ENCODE measurements around the gene AP2A1.

The AP2A1 gene

GRCh38 chr19:49853852-49854377 lies 87.1 kb downstream of the AP2A1 start:
- Histone ChIP-seq H4K5ac (ENCODE audit: low read length) (no peak overlapping the region), H3K36me3 (ENCODE audit: control insufficient read depth, insufficient read depth, low read length) (peaks cover 10% of the 10 kb centered on the region), H3K9ac (ENCODE audit: low read length) (peak overlapping the region; percentile 44), H3K79me2 (ENCODE audit: control insufficient read depth, insufficient read depth, low read length) (peaks cover 23% of the 10 kb centered on the region), H3K27me3 (ENCODE audit: insufficient read depth, low read length, poor library complexity) (no peaks in the 10 kb centered on the region), H3K27ac (ENCODE audit: low read depth, low read length) (no peak overlapping the region), H3K4ac (ENCODE audit: low read depth, low read length) (no peak overlapping the region), H3K56ac (ENCODE audit: low read length) (peak overlapping the region; percentile 60), H3K4me2 (ENCODE audit: low read length) (no peak overlapping the region), H3K4me1 (ENCODE audit: control insufficient read depth, low read depth, low read length) (peaks cover 8% of the 10 kb centered on the region), H3K4me3 (ENCODE audit: low read length) (no peak overlapping the region), H2AK5ac (ENCODE audit: low read length) (no peak overlapping the region), H4K8ac (ENCODE audit: low read depth, low read length) (no peak overlapping the region), H3K18ac (ENCODE audit: low read length) (no peak overlapping the region), H3K23ac (ENCODE audit: low read length) (no peak overlapping the region), H2BK15ac (replicated peaks; ENCODE audit: low read depth) (no peak overlapping the region), H2BK5ac (ENCODE audit: low read length) (no peak overlapping the region), H3K79me1 (ENCODE audit: low read length) (peaks cover 27% of the 10 kb centered on the region), H2BK120ac (ENCODE audit: low read depth, low read length) (no peak overlapping the region)
- WGBS (ENCODE audit: extremely low coverage, insufficient coverage, low lambda C conversion rate) = no CpG with 5 or more reads among the region's 10 CpGs
- no peak for DNase-seq

- DNase-seq = no peak
- Histone ChIP-seq H2BK120ac (ENCODE audit: low read depth, low read length) (no peak overlapping the region), H3K4me1 (ENCODE audit: control insufficient read depth, low read depth, low read length) (peaks cover 8% of the 10 kb centered on the region), H3K79me1 (ENCODE audit: low read length) (peaks cover 23% of the 10 kb centered on the region), H3K18ac (ENCODE audit: low read length) (no peak overlapping the region), H3K4me3 (ENCODE audit: low read length) (no peak overlapping the region), H2AK5ac (ENCODE audit: low read length) (no peak overlapping the region), H3K4ac (ENCODE audit: low read depth, low read length) (no peak overlapping the region), H3K27me3 (ENCODE audit: insufficient read depth, low read length, poor library complexity) (no peaks in the 10 kb centered on the region), H3K56ac (ENCODE audit: low read length) (peak overlapping the region; percentile 15), H2BK15ac (replicated peaks; ENCODE audit: low read depth) (no peak overlapping the region), H3K79me2 (ENCODE audit: control insufficient read depth, insufficient read depth, low read length) (peaks cover 23% of the 10 kb centered on the region), H4K8ac (ENCODE audit: low read depth, low read length) (no peak overlapping the region), H3K4me2 (ENCODE audit: low read length) (no peak overlapping the region), H2BK5ac (ENCODE audit: low read length) (no peak overlapping the region), H3K9ac (ENCODE audit: low read length) (no peak overlapping the region), H4K5ac (ENCODE audit: low read length) (no peak overlapping the region), H3K27ac (ENCODE audit: low read depth, low read length) (no peak overlapping the region), H3K36me3 (ENCODE audit: control insufficient read depth, insufficient read depth, low read length) (peaks cover 13% of the 10 kb centered on the region), H3K23ac (ENCODE audit: low read length) (no peak overlapping the region)
- no CpG with 5 or more reads among the region's 39 CpGs for WGBS (ENCODE audit: extremely low coverage, insufficient coverage, low lambda C conversion rate)
Observed at GRCh38 chr19:49854378-49855263, 87.8 kb downstream of the AP2A1 start.

DNA sequence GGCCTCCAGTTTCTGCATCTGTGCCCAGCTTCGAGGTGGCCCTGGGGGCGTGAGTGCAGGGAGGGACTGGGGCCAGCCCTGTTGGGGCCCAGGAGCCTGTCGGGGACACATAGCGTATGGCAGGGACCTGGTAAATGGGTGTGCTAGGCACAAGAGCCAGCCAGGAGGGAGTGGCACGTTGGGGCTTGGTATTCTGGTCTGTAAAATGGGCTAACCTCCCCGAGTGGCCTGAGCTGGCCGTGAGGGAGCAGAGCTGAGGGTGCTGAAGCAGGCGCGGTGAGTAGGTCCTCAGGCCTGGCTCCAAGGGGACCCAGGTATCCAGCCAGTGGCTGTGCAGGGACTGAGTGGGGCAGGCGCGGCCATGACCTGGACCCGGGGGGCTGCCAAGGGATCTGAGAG lies 88.5 kb downstream of the AP2A1 start:
- Histone ChIP-seq H3K4me2 (ENCODE audit: low read length) (no peak overlapping the region), H3K23ac (ENCODE audit: low read length) (no peak overlapping the region), H4K8ac (ENCODE audit: low read depth, low read length) (no peak overlapping the region), H3K18ac (ENCODE audit: low read length) (no peak overlapping the region), H3K9ac (ENCODE audit: low read length) (no peak overlapping the region), H2BK5ac (ENCODE audit: low read length) (no peak overlapping the region), H4K5ac (ENCODE audit: low read length) (no peak overlapping the region), H3K4me3 (ENCODE audit: low read length) (no peak overlapping the region), H3K79me2 (ENCODE audit: control insufficient read depth, insufficient read depth, low read length) (peaks cover 23% of the 10 kb centered on the region), H3K27ac (ENCODE audit: low read depth, low read length) (no peak overlapping the region), H3K4me1 (ENCODE audit: control insufficient read depth, low read depth, low read length) (peaks cover 8% of the 10 kb centered on the region), H3K4ac (ENCODE audit: low read depth, low read length) (no peak overlapping the region), H2BK15ac (replicated peaks; ENCODE audit: low read depth) (no peak overlapping the region), H3K56ac (ENCODE audit: low read length) (no peak overlapping the region), H3K79me1 (ENCODE audit: low read length) (peaks cover 21% of the 10 kb centered on the region), H2AK5ac (ENCODE audit: low read length) (no peak overlapping the region), H3K36me3 (ENCODE audit: control insufficient read depth, insufficient read depth, low read length) (peaks cover 15% of the 10 kb centered on the region), H3K27me3 (ENCODE audit: insufficient read depth, low read length, poor library complexity) (no peaks in the 10 kb centered on the region), H2BK120ac (ENCODE audit: low read depth, low read length) (no peak overlapping the region)
- WGBS (ENCODE audit: extremely low coverage, insufficient coverage, low lambda C conversion rate) = no CpG with 5 or more reads among the region's 12 CpGs
- DNase-seq = no peak

DNA sequence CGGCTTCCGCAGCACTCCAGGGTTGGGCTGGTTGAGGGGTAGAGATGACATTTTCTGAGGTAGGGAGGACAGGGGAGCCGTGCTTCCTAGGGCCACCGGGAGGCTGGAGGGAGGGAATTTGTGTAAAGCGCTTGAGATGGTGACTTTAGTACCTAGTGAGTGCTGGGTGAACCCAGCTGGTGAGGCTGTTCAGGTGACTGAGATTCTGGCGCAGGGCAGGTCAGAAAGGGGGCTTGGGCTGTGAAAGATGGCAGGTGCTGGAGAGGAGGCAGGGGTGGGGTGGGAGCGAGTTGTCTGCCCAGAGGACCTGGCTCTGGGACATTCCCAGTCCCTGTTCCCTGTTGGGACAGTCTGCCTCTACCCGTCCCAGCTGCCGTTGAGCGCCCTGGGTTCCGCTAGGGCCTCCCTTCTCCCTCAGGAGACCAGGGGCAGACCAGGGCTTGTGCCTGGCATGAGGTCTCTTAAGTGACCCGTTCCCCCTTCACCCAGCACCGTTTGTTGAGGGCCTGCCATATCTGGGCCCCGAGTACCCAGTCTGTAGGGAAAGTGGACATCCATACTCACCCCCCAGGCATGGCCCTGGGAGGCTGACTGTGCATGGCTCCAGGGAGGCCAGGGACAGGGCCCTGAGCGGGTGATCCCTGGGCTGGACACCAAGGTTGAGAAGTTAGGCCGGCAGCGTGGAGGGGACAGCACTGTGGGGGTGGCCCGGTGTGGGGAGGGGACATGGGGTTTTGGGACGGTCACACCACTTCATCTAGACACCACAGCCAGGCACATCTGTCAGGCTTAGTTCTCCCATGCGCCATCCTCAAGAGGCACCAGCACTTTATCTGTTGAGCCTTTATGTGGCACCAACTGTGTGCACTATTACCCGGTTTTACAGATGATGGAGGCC lies 89.1 kb downstream of the AP2A1 start:
- Histone ChIP-seq H3K4me1 (ENCODE audit: control insufficient read depth, low read depth, low read length) (peaks cover 8% of the 10 kb centered on the region), H3K27ac (ENCODE audit: low read depth, low read length) (no peak overlapping the region), H3K79me2 (ENCODE audit: control insufficient read depth, insufficient read depth, low read length) (peaks cover 23% of the 10 kb centered on the region), H3K18ac (ENCODE audit: low read length) (no peak overlapping the region), H3K56ac (ENCODE audit: low read length) (no peak overlapping the region), H2BK15ac (replicated peaks; ENCODE audit: low read depth) (no peak overlapping the region), H4K5ac (ENCODE audit: low read length) (no peak overlapping the region), H3K4me3 (ENCODE audit: low read length) (no peak overlapping the region), H2BK5ac (ENCODE audit: low read length) (no peak overlapping the region), H2AK5ac (ENCODE audit: low read length) (no peak overlapping the region), H3K27me3 (ENCODE audit: insufficient read depth, low read length, poor library complexity) (no peaks in the 10 kb centered on the region), H3K4me2 (ENCODE audit: low read length) (no peak overlapping the region), H3K9ac (ENCODE audit: low read length) (no peak overlapping the region), H2BK120ac (ENCODE audit: low read depth, low read length) (no peak overlapping the region), H3K4ac (ENCODE audit: low read depth, low read length) (no peak overlapping the region), H3K36me3 (ENCODE audit: control insufficient read depth, insufficient read depth, low read length) (peaks cover 19% of the 10 kb centered on the region), H3K23ac (ENCODE audit: low read length) (no peak overlapping the region), H3K79me1 (ENCODE audit: low read length) (peaks cover 21% of the 10 kb centered on the region), H4K8ac (ENCODE audit: low read depth, low read length) (no peak overlapping the region)
- DNase-seq = no peak
- WGBS (ENCODE audit: extremely low coverage, insufficient coverage, low lambda C conversion rate) = no CpG with 5 or more reads among the region's 21 CpGs

DNA sequence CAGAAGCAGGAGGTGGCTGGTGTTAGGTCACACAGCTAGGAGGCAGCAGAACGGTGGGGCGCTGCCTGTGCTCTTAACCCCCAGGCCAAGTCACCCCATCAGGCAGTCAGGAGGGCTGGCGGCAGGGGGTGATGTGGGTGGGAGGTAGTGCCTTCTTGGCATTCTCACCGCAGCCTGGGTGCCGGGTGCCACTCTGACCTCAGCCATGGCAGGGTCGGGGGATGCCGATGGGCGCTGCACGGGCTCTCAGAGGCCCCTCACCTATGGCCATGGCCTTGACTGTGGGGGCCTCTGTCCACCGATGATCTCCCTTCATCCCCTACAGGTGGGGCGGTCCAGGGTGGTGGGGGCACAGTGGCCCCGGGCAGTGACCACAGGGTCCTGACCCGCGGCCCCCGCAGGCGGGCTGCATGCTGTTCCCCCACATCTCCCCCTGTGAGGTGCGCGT lies 89.8 kb downstream of the AP2A1 start:
- no peak overlapping the region for H3K23ac ChIP-seq (ENCODE audit: low read length)
- H2BK15ac ChIP-seq (replicated peaks; ENCODE audit: low read depth) = no peak overlapping the region
- H3K18ac ChIP-seq (ENCODE audit: low read length) = no peak overlapping the region
- peaks cover 19% of the 10 kb centered on the region for H3K36me3 ChIP-seq (ENCODE audit: control insufficient read depth, insufficient read depth, low read length)
- H3K4me3 ChIP-seq (ENCODE audit: low read length) = no peak overlapping the region
- no peak overlapping the region for H3K4ac ChIP-seq (ENCODE audit: low read depth, low read length)
- no peak overlapping the region for H2BK120ac ChIP-seq (ENCODE audit: low read depth, low read length)
- no peak for DNase-seq
- H2BK5ac ChIP-seq (ENCODE audit: low read length) = no peak overlapping the region
- WGBS (ENCODE audit: extremely low coverage, insufficient coverage, low lambda C conversion rate) = no CpG with 5 or more reads among the region's 18 CpGs
- no peaks in the 10 kb centered on the region for H3K27me3 ChIP-seq (ENCODE audit: insufficient read depth, low read length, poor library complexity)
- peaks cover 21% of the 10 kb centered on the region for H3K79me1 ChIP-seq (ENCODE audit: low read length)
- no peak overlapping the region for H3K4me2 ChIP-seq (ENCODE audit: low read length)
- H4K5ac ChIP-seq (ENCODE audit: low read length) = no peak overlapping the region
- no peak overlapping the region for H3K27ac ChIP-seq (ENCODE audit: low read depth, low read length)
- no peak overlapping the region for H4K8ac ChIP-seq (ENCODE audit: low read depth, low read length)
- peaks cover 8% of the 10 kb centered on the region for H3K4me1 ChIP-seq (ENCODE audit: control insufficient read depth, low read depth, low read length)
- H2AK5ac ChIP-seq (ENCODE audit: low read length) = no peak overlapping the region
- no peak overlapping the region for H3K9ac ChIP-seq (ENCODE audit: low read length)
- peaks cover 23% of the 10 kb centered on the region for H3K79me2 ChIP-seq (ENCODE audit: control insufficient read depth, insufficient read depth, low read length)
- H3K56ac ChIP-seq (ENCODE audit: low read length) = no peak overlapping the region
